IMR-90 (cell line): ENCODE results near the gene LLGL1. TPM values are rescaled to one million over a fixed set of nuclear protein-coding genes. Genes with fewer than 3 reads are reported as not detected.

ENCODE experiments used
- ATAC-seq: fragments of 200-7000 bp; cut with Tn5 transposase; 2 replicates; pipeline ENCODE4 v1.9.1; 2020; ENCODE audit warnings: low read depth, mild to moderate bottlenecking, moderate library complexity
- BruUV-seq: library from RNA; stranded (reverse); fragments of 400-500 nt; replicated peaks from 2 replicates; lab custom pipeline; 2021; lab: Mats Ljungman, UMichigan
- CTCF ChIA-PET: fragments of 300-600 bp; formaldehyde crosslinking; extraction: SDS; loops from one replicate; lab custom pipeline; 2021; ENCODE audit warnings: antibody characterized with exemption; lab: Yijun Ruan, JAX
- POLR2A ChIA-PET: fragments of 300-600 bp; sonication (Branson Sonifier 250); formaldehyde crosslinking; loops from one replicate; lab custom pipeline; 2022; ENCODE audit warnings: antibody characterized with exemption; ENCODE audit not compliant: unreplicated experiment; lab: Charles Lee
- DNase-seq: peaks from one replicate; pipeline ENCODE4 v3.0.0; 2013
- H2AFZ ChIP-seq: replicated peaks from 2 replicates; pipeline ENCODE3; 2013; ENCODE audit warnings: low read length, mild to moderate bottlenecking; ENCODE audit not compliant: poor library complexity
- H2AK5ac ChIP-seq: 2 replicates; pipeline ENCODE4 v1.6.1; 2013; ENCODE audit warnings: low read depth, low read length, inconsistent platforms
- H2AK9ac ChIP-seq: replicated peaks from 2 replicates; pipeline ENCODE3; 2013; ENCODE audit warnings: mild to moderate bottlenecking, low read depth, low read length, moderate library complexity; ENCODE audit not compliant: poor library complexity
- H2BK120ac ChIP-seq: 2 replicates; pipeline ENCODE4 v1.6.1; 2013; ENCODE audit warnings: low read depth, low read length, inconsistent platforms
- H2BK15ac ChIP-seq: 3 replicates; pipeline ENCODE4 v1.6.1; 2013; ENCODE audit warnings: low read depth, low read length, inconsistent platforms
- H2BK20ac ChIP-seq: 2 replicates; pipeline ENCODE4 v1.6.1; 2013; ENCODE audit warnings: low read depth, mild to moderate bottlenecking, inconsistent platforms, low read length, moderate library complexity
- H2BK5ac ChIP-seq: 2 replicates; pipeline ENCODE4 v1.6.1; 2013; ENCODE audit warnings: mild to moderate bottlenecking, low read depth, low read length, inconsistent platforms; ENCODE audit not compliant: poor library complexity, severe bottlenecking
- H3K14ac ChIP-seq: replicated peaks from 2 replicates; pipeline ENCODE4 v1.6.1; 2013; ENCODE audit warnings: low read depth, low read length, inconsistent platforms
- H3K18ac ChIP-seq: 2 replicates; pipeline ENCODE4 v1.6.1; 2013; ENCODE audit warnings: low read depth, low read length, control low read depth
- H3K23ac ChIP-seq: 2 replicates; pipeline ENCODE4 v1.6.1; 2013; ENCODE audit warnings: low read depth, low read length, inconsistent platforms
- H3K27ac ChIP-seq: 2 replicates; pipeline ENCODE4 v1.5.1; 2013; ENCODE audit warnings: mild to moderate bottlenecking, control low read depth, low read length; ENCODE audit not compliant: insufficient read depth
- H3K27me3 ChIP-seq: 2 replicates; pipeline ENCODE4 v1.6.1; 2013; ENCODE audit warnings: low read length; ENCODE audit not compliant: control insufficient read depth, insufficient read depth
- H3K36me3 ChIP-seq: 2 replicates; pipeline ENCODE4 v1.6.1; 2013; ENCODE audit warnings: low read length, mixed read lengths; ENCODE audit not compliant: control insufficient read depth, insufficient read depth
- H3K4ac ChIP-seq: 2 replicates; pipeline ENCODE4 v1.6.1; 2013; ENCODE audit warnings: low read depth, low read length, inconsistent platforms
- H3K4me1 ChIP-seq: 2 replicates; pipeline ENCODE4 v1.6.1; 2013; ENCODE audit warnings: low read length, mixed read lengths; ENCODE audit not compliant: control insufficient read depth, insufficient read depth
- H3K4me2 ChIP-seq: 2 replicates; pipeline ENCODE4 v1.6.1; 2013; ENCODE audit warnings: low read depth, mild to moderate bottlenecking, control low read depth, low read length, moderate library complexity
- H3K4me3 ChIP-seq: 2 replicates; pipeline ENCODE4 v1.5.1; 2013; ENCODE audit warnings: low read depth, mild to moderate bottlenecking, control low read depth, low read length, moderate library complexity; ENCODE audit not compliant: insufficient read depth
- H3K56ac ChIP-seq: 2 replicates; pipeline ENCODE4 v1.6.1; 2013; ENCODE audit warnings: low read length, inconsistent platforms; ENCODE audit not compliant: insufficient read depth; ENCODE audit errors: extremely low read depth
- H3K79me1 ChIP-seq, 2 experiments: 2 replicates each; pipeline ENCODE4 v1.6.1; 2013; ENCODE audit warnings: low read length in 2 of 2, inconsistent platforms in 1 of 2, low read depth in 1 of 2
- H3K9ac ChIP-seq: 2 replicates; pipeline ENCODE4 v1.6.1; 2013; ENCODE audit warnings: low read depth, low read length, control low read depth
- H3K9me1 ChIP-seq: 2 replicates; pipeline ENCODE4 v1.6.1; 2013; ENCODE audit warnings: low read length, inconsistent platforms; ENCODE audit not compliant: insufficient read depth
- H3K9me3 ChIP-seq: 2 replicates; pipeline ENCODE4 v1.6.1; 2013; ENCODE audit warnings: low read length; ENCODE audit not compliant: control insufficient read depth, insufficient read depth
- H4K20me1 ChIP-seq: 2 replicates; pipeline ENCODE4 v1.6.1; 2013; ENCODE audit warnings: low read length, inconsistent platforms; ENCODE audit not compliant: insufficient read depth
- H4K5ac ChIP-seq: 2 replicates; pipeline ENCODE4 v1.6.1; 2013; ENCODE audit warnings: mild to moderate bottlenecking, low read depth, low read length, control low read depth
- H4K8ac ChIP-seq, 2 experiments: 2 replicates each; pipeline ENCODE4 v1.6.1; 2013; ENCODE audit warnings: low read depth in 2 of 2, low read length in 2 of 2, control low read depth in 1 of 2, inconsistent platforms in 1 of 2
- H4K91ac ChIP-seq: 2 replicates; pipeline ENCODE4 v1.6.1; 2013; ENCODE audit warnings: low read depth, low read length, inconsistent platforms; ENCODE audit not compliant: insufficient read depth
- BHLHE40 ChIP-seq: fragments of 150-350 bp; IDR thresholded peaks from 2 replicates; pipeline ENCODE4 v1.6.1; 2016; ENCODE audit warnings: mild to moderate bottlenecking, low read depth, low read length
- CEBPB ChIP-seq: IDR thresholded peaks from 2 replicates; pipeline ENCODE4 v1.6.1; 2012; ENCODE audit warnings: low read depth, low read length, improper control_type of control experiment
- CHD1 ChIP-seq: IDR thresholded peaks from 2 replicates; pipeline ENCODE4 v1.6.1; 2012; ENCODE audit warnings: low read depth, low read length, improper control_type of control experiment
- CTCF ChIP-seq: conservative IDR thresholded peaks from 2 replicates; pipeline ENCODE4 v1.5.1; 2012; ENCODE audit warnings: mild to moderate bottlenecking, low read depth, low read length, improper control_type of control experiment
- ELK1 ChIP-seq: fragments of 150-350 bp; IDR thresholded peaks from 2 replicates; pipeline ENCODE4 v1.6.1; 2016; ENCODE audit warnings: low read depth, mild to moderate bottlenecking, low read length, moderate library complexity, borderline replicate concordance
- FOS ChIP-seq: fragments of 150-350 bp; IDR thresholded peaks from 2 replicates; pipeline ENCODE4 v1.6.1; 2016; ENCODE audit warnings: low read depth, low read length
- MAFK ChIP-seq: IDR thresholded peaks from 2 replicates; pipeline ENCODE4 v1.6.1; 2012; ENCODE audit warnings: low read depth, low read length, improper control_type of control experiment
- MAZ ChIP-seq: IDR thresholded peaks from 2 replicates; pipeline ENCODE4 v1.6.1; 2012; ENCODE audit warnings: low read depth, mild to moderate bottlenecking, low read length, improper control_type of control experiment, moderate library complexity, borderline replicate concordance
- NFE2L2 ChIP-seq: fragments of 150-350 bp; IDR thresholded peaks from 2 replicates; pipeline ENCODE4 v1.6.1; 2016; ENCODE audit warnings: low read depth, mild to moderate bottlenecking, low read length
- POLR2A ChIP-seq: IDR thresholded peaks from 2 replicates; pipeline ENCODE4 v1.6.1; 2012; ENCODE audit warnings: mild to moderate bottlenecking, low read depth, low read length
- RAD21 ChIP-seq: IDR thresholded peaks from 2 replicates; pipeline ENCODE4 v1.6.1; 2012; ENCODE audit warnings: low read length, improper control_type of control experiment
- RCOR1 ChIP-seq: IDR thresholded peaks from 2 replicates; pipeline ENCODE4 v1.6.1; 2012; ENCODE audit warnings: mild to moderate bottlenecking, low read length, improper control_type of control experiment; ENCODE audit not compliant: insufficient replicate concordance
- RFX5 ChIP-seq: IDR thresholded peaks from 2 replicates; pipeline ENCODE4 v1.8.0; 2012; ENCODE audit warnings: low read depth, mild to moderate bottlenecking, low read length, moderate library complexity
- SMC3 ChIP-seq: fragments of 150-350 bp; IDR thresholded peaks from 2 replicates; pipeline ENCODE4 v1.6.1; 2016; ENCODE audit warnings: low read depth, mild to moderate bottlenecking, antibody characterized with exemption, low read length, moderate library complexity
- WGBS, 2 experiments: methylation state at CpG; one replicate each; pipeline versions ENCODE4 v1.1.5 to v1.1.7; 2013; ENCODE audit warnings: missing lambda C conversion rate in 2 of 2; ENCODE audit not compliant: insufficient read length in 1 of 2; ENCODE audit errors: extremely low coverage in 2 of 2; 5-methylcytosine and 5-hydroxymethylcytosine counted together
- dilution Hi-C: fragments of 300-500 bp; cut with HindIII; formaldehyde crosslinking; loops from one replicate; pipeline ENCODE4 v1.14.3; 2018; ENCODE audit warnings: low sequenced_read_pairs; ENCODE audit not compliant: unreplicated experiment
- in situ Hi-C: fragments of 300-500 bp; cut with MboI; formaldehyde crosslinking; loops from 3 replicates; pipeline ENCODE4 v1.14.3; 2019; ENCODE audit warnings: low sequenced_read_pairs, inconsistent platforms, mixed read lengths
- intact Hi-C: fragments of 100-400 bp; cut with micrococcal nuclease; formaldehyde crosslinking; loops from 2 replicates; pipeline ENCODE4 v1.10.0; 2022
- polyA plus RNA-seq, 3 experiments: library from polyadenylated mRNA; depleted of rRNA; stranded (reverse); fragments of >200 nt; gene quantifications; 2 replicates each; pipeline ENCODE4 v1.2.3, GENCODE V29; 2012; ENCODE audit warnings: low replicate concordance in 1 of 3
- total RNA-seq: library from RNA; depleted of rRNA; stranded (reverse); fragments of >200 nt; gene quantifications from 2 replicates; pipeline ENCODE4 v1.2.3, GENCODE V29; 2012

Gene LLGL1
- total and polyA plus RNA-seq, 2 of the 4 experiments (the other 2 are of a cell fraction), result 40.1 to 52.9 TPM

GRCh38 chr17:18179804-18180203 is 45.6 kb upstream of the LLGL1 start:
- Histone ChIP-seq H2BK20ac (no peak overlapping the region), H3K14ac (no peak overlapping the region), H4K91ac (no peak overlapping the region), H3K4me2 (no peak overlapping the region), H3K36me3 (peaks cover 1% of the 10 kb centered on the region; the same call in 1 of the 2 replicates), H3K23ac (no peak overlapping the region), H3K9me3 (no peaks in the 10 kb centered on the region), H4K8ac (no peak overlapping the region), H3K27ac (no peak overlapping the region), H4K5ac (no peak overlapping the region), H2AK5ac (0 out of 2 replicates have a peak overlapping the region, but pooled peaks have one; percentile 13), H3K18ac (no peak overlapping the region), H3K27me3 (no peaks in the 10 kb centered on the region), H2BK120ac (no peak overlapping the region), H2AK9ac (no peak overlapping the region), H3K9me1 (peaks cover 13% of the 10 kb centered on the region), H3K4ac (no peak overlapping the region), H3K56ac (no peak overlapping the region), H3K79me1 (peaks cover 7 to 12% of the 10 kb centered on the region in 2 experiments; a peak in 3 of 4 replicates), H3K4me3 (no peak overlapping the region), H3K9ac (no peak overlapping the region), H4K20me1 (peaks cover 8% of the 10 kb centered on the region), H3K4me1 (peaks cover 12% of the 10 kb centered on the region), H2BK15ac (no peak overlapping the region), H2AFZ (no peak overlapping the region), H2BK5ac (no peak overlapping the region)
- WGBS, 2 experiments, result 92% methylated on average over 5 of the region's 7 CpGs; no CpG with 5 or more reads in 1 of the 2 experiments
- in situ Hi-C loops (no loop called here), dilution Hi-C loops (no loop called here), intact Hi-C loops (loop anchor here (5.0 kb wide), 1 partner anchor 83 kb away; no protein-coding TSS in a partner anchor)
- ChIA-PET CTCF (no interaction called here), POLR2A (no interaction called here)
- ATAC-seq, result no peak
- DNase-seq, result no peak
- no peak for TF ChIP-seq SMC3
- TF ChIP-seq MAFK, result no peak
- no peak for TF ChIP-seq FOS
- no peak for TF ChIP-seq CEBPB
- TF ChIP-seq ELK1, result no peak
- TF ChIP-seq RFX5, result no peak
- TF ChIP-seq CTCF, result no peak
- no peak for TF ChIP-seq NFE2L2
- TF ChIP-seq RAD21, result no peak
- no peak for TF ChIP-seq CHD1
- TF ChIP-seq MAZ, result no peak
- no peak for TF ChIP-seq POLR2A
- TF ChIP-seq RCOR1, result no peak
- TF ChIP-seq BHLHE40, result no peak
- BruUV-seq, result no TSS peak
